ENCODE measurements around the gene TAL1.

The TAL1 gene

DNA sequence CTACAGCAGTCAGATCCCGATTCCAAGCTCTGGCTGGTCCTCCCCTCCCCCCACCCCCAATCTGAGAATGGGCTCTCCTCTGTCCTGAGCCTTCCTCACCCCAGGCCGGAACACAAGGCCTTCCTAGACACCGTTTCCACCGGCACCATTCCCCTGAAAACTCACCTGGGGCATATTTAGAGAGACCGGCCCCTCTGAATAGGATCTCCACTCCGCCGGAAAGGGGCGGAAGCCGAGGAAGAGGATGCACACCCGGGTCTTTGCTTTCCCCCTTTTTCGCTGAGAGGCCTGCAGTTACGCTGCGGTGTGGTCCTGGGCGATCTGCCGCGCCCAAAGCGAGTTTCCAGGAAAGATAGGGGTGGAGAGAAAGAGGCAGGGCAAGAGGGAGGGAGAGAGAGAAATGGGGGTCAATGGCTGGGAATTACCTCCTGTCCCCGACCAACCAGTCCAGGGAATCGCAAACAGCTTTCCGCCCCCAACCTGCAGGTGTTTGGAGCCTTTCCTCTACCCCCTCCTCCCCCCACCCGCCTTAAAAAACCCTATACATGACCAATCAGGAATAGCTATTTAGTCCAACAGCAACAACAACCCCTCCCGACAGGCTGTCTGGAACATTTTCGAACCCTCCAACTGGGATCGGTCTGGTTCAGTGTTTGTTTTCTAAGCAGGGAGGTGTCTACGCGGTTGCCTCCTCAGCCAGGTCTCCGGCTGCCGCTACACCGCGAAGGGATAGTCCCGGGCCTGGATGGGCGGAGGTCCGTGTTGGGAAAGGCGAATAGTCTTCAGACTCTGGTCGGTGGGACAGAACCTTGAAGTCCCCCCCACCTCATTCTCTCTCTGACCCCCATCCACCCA is 2.8 kb downstream of the TAL1 start:
- DNase-seq: peak; percentile 28

DNA sequence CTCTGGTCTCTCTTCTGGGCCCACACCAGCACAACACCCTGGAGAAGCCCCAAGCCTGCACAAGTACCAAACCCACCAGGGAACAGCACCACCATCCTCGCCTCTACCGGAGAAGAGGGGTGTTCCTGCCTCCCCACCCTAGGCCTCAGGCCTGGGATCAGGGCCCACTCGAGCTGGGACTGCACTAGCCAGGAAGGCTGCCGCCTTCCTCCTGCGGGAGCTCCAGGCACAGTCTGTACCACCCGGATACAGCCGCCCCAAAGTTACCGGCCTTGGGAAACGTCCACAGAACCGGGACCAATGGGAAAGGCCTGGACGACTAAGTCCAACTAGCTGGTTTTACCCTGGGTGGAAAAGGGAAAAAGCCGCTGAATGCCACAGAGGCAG is 3.4 kb downstream of the TAL1 start:
- DNase-seq: no peak

DNA sequence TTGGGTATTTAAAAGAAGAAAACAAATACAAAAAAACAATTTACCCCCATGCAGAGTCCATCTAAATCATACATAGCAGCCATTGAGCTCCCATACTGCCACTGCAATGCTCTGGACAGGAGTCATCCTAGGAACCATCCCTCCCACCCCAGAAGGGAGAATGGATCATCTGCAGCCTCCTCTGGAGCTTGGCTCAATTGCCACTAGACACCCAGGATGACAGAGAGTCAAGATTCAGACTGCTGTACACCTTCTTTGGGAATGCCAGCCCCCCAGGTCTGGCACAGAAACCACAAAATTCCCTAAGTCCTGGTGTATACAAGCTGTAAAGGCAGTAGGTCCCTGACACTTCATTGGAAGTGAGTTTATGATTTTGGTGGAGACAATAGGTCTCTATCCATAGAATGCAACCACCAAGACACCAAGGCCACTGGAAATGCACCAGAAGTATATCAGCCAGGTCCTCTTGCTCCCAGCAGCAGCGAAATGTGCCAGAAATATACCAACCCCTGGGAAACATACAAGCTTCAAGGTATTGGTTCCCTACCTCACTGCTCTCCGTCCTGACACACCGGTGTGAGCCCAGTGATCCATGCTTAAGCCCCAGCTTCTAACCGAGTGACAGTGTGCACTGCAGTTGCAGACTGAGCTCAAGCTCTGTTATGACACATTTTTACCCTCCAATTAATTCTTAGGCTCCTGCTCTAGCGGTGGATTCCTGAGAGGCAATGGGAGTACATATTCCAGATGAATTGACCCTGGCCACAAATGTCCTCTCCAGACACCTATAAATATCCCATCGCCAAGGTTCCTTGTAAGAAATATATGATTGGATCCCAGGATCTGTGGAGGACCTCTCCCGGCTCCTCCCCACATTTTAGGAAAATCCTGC is 4.4 kb downstream of the TAL1 start:
- DNase-seq: peak; percentile 38

DNA sequence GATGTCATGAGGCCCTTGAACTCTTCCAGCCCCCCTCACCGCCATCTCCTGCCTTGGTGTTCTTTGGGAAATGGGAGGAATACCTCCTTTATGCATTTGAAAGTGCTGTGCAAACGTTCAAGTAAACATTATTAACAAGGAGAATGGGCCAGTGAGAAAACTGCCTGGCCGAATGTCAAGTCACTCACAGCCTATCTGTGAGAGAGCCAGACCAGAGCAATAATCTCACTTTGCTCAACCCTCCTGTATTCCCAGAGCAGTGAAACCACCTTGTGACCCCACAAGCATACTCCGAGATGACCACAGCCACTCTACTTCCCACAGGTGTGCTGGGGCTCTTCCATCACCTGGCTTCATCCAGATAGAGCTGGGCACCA is 5.2 kb downstream of the TAL1 start:
- no peak for DNase-seq

DNA sequence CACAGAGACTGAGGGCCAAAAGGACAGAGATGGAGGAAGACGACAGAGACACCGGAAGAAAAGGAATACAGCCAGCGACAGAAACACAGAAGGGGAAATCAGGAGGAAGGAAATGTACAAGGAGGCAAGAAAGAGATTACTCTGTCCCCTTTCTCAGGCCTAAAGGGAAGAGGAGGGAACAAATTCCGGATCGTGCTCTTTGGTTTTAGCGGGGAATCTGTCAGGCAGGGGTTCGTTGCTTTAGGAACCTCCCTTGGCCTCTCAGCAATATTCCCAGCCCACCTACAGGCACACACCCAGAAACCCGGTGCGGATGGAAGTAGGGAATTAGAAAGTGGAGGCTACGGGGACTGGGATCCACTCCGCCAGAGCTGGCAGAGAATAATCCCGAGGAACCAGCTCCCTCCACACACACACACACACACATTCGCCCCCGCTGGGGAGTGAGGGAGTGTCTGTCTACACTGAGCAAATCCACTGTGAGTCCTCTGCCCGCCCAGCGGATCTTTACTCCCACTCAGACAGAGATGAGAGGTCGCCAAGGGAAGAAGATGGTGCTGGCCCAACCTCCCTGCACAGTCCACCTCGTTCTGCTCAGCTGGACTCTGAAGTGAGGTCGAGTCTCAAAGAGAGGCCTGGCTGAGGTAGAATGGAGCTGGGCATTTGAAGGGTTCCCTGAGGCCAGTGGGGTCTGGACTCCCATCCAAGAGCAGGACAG is 5.7 kb downstream of the TAL1 start:
- DNase-seq: peak; percentile 33

DNA sequence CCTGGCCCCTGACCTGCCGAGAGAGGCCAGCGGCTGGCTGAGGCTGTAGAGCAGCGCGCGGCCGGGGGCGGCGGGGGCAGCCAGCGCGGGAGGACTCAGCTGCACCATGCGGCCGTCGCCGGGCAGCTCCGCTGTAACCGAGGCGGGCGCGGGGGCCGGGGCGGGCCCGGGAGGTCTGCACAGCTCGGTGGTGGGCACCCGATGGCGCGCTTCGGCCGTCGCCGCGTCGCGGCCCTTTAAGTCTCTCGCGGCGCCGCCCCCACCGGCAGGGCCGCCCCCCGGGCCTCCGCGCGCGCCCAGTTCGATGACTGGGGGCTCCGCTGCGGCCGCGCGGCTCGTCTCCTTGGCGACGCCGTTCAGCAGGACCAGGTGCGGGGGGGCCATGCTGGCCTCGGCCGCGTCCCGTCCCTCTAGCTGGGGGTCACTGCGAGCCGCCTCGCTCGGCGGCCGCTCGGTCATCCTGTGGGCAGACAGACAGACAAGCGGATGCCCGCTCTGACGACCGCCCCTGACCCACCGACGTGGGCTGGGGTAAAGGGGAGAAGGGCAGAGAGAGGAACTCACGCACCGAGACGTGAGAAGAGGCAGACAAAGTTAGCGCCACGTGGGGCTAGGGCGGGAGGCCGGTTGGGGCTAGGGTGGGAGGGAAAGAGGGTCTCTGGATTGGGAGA is 6.5 kb downstream of the TAL1 start:
- peak; percentile 46 for DNase-seq

DNA sequence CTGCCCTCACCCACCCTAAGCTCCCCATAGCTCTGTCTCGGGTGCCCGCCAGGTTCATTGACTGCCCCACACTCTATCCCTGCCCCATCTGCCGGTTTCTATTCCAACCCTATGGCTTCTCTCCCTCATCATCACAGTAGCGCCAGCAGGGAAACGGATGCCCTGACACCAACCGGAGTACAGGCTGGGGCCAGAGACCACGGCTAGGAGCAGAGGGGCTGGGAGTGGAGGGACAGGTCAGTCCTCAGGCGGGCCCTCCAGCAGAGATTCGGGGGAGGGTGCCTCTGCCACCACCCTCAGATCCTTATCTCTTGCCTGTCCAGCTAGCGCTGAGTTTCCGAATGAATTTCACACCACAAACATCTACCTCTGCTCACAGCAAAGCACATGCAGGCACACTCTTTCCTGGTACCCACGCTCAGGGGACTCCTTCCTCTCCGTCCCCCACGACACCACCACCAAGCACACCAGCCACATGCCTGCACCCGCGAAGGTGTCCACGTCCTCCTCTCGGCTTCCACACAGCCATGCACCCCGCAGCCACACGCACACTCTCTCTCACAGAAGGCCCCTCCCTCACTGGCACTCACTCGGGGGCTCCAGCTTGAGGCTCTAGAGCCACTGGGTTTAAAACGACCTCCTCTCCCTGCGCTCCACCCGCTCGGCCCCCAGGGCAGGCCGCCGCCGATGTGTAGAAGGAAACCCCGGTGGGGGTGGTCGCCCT is 7.2 kb downstream of the TAL1 start:
- DNase-seq: peak; percentile 32

DNA sequence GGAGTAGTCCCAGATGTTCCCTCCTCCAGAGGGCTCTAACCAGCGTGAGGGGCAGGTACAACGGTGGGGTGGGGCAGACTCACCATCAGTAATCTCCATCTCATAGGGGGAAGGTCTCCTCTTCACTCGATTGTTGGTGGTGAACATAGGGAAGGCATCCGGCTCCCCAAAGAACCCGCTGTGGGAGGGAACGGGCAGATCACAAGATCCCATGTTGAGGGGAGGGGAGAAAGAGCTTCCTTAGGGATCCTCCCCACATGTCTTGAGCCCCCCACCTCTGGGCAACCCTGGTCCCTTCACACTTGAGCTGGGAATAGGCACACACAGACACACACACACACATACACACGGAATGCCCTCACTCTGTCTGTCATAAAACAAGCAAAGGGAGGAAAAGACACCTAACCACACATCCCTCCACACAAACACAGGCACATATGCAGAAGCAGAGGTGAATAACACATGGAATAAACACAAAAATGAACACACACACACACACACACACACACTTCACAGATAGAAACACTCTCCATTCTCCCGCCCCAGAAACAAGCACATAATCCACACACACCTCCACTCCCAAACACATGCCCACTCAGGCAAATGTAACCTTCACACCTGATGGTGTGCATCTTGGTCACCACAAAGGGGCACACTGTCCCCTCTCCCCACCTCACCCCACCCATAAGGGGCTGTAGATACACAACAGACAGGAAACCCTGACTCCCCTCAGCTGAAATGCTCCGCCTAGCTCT is 7.9 kb downstream of the TAL1 start:
- DNase-seq: no peak

DNA sequence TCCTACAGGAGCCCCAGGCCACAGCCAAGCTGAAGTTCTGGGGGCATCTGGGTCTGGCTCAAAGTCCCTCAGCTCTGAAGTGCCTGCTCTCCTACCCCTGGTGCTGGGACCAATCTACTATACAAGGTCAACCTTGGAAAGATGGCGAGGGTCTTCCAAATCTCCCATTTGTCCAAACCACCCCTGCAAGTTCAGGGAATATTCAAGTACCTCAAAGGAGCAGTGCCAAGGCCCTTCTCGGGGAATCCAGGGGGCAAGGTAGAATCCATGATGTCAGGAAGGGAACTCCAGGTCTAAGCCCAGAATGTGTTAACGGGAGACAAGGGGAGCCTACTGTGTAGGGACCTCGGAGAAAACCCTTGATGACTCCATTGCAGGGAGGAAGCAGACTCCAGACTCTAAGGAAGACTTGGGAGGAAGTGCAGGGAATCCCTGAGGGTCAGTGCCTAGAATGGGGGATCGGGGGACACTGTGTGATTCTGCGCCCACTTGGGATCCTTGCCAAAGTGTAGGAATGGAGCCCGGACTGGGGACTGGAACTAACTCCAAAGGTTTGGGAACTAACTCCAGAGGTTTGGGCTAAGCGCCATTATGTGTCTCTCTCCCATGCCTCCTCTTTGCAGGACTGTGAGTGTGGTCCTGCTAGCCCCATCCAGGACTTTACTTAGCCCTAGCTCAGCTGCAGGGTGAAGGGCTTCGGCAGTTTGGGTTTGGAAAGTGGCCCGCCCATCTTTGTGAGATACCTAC is 8.7 kb downstream of the TAL1 start:
- DNase-seq: no peak

DNA sequence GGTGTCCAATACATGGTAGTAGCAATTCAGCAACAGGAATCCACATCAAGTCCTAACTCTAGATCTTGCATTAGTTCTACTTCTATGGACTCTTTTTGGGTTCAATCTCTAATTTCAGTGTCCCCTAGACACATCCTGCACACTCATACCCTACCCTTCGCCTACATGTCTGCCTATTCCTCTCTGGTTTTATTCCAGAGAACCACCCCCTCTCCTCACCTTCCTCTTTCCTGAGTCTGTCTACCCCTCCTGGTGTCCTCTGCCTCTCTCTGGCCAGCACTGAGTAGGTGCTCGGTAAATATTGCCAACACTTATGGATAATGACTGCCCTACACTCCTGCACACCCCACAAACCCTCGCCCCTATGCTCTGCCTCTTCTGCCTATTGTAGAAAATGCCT is 9.5 kb downstream of the TAL1 start:
- no peak for DNase-seq

DNA sequence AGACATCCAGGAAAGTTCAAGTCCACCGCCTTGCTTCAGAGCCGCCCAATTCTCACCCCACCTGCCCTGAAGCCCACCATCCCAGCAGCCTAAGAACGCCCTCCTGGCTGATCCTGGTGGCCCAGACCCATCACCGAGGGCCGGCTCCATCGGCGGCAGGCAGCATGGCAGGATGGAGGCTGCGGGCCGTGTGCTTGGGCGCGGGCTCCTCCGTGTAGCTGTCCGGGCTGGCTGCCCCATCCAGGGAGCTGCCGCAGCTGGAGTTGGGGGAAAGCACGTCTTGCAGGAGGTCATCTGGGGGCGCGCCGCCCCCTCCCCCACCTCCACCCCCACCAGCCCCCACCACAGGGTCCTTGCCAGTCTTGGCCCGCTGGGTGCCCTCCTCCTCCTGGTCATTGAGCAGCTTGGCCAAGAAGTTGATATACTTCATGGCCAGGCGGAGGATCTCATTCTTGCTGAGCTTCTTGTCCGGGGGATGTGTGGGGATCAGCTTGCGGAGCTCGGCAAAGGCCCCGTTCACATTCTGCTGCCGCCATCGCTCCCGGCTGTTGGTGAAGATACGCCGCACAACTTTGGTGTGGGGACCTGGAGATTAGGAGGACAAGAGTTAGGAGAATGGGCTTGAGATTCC is 12.3 kb downstream of the TAL1 start:
- DNase-seq: no peak

DNA sequence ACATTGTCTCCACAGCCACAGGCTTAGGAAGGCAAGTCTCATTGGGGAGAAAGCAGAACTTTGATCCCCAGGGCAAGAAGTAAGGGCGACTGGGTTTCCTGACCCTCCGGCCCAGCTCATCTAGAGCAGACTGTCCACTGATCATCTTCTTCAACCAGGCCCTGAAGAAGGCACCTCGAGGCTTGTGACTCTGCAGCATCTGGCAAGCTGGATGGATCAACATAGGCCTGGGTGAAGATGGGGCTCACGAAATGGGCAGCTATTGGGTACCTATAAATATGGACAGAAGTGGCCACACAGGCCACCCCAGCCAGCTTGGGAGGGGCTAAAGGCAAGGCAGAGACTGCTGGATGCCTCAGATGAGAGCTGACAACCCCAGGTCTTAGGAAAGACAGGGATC is 13.0 kb downstream of the TAL1 start:
- DNase-seq: no peak

DNA sequence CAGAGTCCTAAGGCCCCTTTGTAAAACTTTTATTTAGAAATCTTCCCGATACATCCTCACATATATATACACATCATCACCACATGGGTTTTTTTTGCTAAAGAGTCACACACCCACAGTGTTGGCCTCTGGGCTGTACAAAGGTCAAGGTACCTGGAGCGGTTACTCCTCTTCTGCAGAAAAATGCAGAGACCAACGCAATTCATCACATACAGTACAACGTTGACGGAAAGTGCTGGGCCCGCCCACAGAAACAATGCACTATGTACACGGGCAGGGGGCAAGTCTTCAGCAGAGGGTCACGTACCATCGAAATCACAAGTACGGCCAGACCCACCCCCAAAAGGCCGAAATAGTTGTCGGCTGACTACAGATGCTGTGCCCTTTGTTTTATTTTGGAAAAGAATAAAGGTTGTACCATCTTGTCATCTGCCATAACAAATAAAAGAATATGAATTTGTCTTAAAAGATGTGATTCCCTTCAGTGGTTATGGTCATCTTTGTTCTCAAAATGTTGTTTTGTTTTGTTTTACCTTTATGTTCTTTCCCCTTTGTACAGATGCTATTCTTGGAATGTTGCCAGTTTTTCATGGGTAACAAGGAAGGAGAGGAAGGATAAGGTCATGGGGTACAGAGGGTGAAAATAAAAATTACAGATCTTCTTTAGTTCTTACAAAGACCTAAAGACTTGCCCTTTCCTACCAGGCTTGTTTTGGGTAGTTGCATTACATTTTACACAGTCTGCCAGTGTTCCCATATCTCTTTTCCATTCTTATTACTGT is 15.6 kb downstream of the TAL1 start:
- DNase-seq: no peak

DNA sequence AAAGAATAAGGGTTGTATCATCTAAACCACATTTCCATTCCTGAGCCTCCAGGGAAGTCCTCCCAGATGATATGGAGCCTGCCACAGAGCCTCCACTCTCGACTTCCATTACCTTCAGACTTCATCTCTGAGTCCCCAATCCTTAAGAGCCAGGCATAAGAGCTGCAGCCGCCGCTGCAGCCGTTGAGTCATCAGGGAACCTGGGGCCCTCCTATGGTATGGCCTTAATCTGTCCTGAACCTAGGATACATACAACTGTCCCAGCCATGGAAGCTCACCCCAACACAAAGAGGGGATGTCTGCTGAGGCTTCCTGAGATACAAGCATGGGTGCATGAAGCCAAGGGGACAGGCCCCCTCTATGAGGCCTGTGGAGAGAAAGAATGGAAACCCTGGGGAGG is 16.3 kb downstream of the TAL1 start:
- DNase-seq: no peak

DNA sequence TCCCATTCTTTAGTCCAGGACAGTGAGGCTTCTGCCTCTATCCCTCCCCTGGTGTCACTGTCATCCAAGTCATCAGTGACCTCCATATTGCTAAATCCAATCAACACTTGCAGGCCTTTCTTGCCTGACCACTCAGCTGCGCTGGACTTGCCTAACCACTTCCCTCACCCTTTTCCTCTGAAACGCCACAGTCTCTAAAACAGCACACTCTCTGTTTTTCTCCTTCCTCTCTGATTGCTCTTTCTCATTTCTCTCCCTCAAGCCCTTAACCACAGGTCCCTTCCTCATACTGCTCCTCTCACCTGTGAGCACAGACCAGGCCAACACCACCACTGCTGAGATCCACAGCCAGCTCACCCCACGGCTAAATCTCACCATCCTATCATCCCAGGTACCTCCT is 17.5 kb downstream of the TAL1 start:
- no peak for DNase-seq

DNA sequence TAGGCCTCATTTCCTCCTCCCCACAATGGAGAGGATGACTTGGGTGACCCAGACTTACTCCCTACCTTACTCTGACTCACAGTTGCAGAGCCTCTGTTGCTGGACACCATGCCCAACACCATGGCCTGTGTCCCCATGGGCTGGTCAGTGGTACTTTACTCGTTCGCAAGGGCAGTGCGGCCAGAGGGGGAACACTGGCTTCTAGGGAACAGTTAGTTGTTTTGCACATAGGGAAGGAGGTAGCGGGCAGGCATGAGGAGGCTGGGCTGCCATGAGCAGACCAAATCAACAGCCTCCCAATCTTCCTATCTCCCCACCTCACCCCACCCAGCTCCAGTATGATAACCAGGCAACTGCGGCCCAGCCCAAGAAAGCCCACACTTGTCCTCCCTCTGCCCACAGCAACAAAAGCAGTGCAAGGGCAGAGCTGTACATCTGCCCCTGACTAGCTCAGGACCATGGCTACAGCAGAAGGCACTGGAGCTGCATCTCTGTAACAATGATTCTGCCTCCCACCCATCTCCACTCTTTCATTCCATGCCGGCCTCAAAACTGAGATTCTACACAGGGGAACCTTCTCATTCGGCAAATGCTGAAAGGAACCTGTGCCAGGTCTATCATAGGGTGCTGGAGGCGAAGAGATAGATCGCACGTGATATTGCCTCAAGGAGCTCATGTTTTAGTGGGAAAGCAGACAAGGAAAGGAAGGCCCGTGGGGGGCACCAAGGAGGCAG is 18.6 kb downstream of the TAL1 start:
- DNase-seq: no peak

DNA sequence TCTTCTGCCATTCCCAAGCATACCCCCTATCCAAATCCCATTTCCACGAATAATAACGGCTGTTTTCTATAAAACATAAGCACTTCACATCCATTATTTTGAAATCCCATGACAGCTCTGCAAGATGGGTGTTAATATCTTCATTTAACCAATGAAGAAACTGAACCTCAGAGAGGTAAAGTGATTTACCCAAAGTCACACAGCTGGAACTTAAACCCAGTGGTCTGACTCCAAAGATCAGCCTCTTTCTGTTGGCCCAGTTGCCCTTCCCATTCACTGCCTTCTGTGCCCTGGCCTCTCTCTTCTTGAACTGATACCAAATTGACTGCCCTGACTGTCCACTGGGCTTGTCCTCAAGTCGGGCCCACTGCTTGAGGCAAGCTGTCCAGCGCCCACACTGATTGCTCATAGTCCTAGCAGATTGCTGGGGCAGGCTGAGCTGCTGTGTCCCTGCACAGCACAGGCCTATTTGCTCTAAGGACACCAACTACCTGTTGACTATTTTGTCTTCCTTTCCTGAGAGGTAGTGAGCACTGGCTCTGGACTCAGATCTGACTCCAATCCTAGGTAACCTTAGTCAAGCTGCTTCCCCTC is 19.3 kb downstream of the TAL1 start:
- DNase-seq: no peak

DNA sequence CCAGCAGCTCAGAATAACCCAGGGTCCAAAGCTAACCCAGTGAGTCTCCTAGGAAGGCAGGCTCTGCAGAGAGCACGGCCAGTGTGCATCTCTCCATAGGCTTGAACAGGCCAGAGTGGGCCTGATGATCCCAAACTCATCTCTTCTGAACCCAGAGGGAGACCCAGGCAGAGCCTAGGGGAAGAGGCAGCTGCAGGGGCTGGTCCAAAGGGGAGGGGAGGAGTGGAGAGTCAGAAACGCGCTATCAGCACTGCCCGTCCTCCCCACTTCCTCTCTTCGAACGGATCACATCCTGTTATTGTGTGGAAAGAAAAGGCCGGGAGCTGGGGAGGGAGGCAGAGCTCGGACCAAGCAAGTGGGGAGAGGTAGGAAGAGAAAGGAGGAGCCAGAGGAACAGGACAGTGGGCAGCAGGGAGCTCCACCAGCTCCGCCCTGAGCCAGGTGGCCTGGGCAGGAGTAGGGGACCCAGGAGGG is 20.2 kb downstream of the TAL1 start:
- no peak for DNase-seq

Measured in NCI-H82 (cell line).